Middle frontal gyrus (tissue), 1 donor: Measurements from ENCODE around the gene PEX1.
"Not testable (repeated sequence)": the region's sequence is repeated elsewhere in the genome, so short reads cannot be mapped to it uniquely, and the experiment has no call there.

Source experiments
- DNase-seq: peaks from one replicate; pipeline ENCODE4 v3.0.0-alpha.2; 2015; ENCODE audit warnings: low spot score; ENCODE audit errors: extremely low spot score

The PEX1 gene

DNA sequence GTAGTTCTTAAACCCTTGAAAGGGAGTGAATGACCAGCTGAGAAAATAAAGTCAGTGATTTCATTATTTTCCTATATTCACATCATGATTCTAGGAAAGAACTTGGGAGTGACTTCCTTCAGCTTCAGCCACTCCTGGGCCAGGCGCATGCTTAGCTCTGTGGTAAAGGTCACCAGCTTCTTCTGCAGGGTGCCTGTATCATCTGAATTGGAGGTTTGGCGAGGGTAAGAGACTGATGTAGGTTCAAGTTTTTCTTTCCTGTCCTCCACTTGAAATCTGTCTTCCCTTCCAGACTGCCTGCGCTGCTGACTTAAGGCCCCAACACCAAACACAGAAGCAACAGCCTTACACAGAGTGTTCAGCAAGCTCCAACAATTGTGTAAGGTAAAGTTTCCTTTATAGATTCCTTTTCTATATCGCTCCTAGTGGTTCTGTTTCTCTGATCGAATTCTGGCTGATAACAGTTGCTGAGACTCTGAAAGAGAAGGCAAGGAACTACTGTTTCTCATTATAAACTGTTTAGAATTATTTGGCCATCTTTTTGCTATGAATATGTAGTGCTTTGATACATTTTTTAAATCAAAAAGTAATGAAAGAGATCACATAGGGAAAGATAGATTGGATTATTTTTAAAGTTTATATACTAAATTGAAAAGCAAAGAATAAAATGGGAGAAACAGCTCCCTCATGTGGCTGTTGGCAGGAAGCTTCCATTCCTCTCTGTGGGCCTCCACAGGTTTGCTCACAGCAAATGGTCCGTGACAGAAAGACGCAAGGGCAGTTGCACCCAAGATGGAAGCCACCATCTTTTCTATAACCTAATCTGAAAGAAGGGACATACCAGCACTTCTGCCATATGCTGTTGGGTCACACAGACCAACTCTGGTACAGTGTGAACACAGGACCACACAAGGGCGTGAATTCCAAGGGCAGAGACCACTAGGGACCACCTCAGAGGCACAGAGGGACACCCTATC lies 67.0 kb downstream of the PEX1 start:
- DNase-seq, result no peak

DNA sequence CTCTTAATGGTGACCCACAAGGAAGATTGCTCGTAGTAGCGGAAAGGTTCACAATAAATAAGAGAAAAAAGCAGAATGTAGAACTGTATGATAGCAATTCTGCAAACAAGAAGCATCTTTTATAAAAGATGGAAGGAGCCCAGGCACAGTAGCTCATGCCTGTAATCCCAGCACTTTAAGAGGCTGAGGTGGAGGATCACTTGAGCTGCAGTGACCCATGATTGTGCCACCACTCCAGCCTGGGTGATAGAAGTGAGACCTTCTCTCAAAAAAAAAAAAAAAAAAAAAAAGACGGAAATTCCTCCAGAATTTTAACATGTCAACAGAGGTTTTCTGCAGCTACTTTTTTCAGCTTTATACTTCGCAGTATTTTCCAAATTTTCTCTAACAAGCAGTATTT lies 67.8 kb downstream of the PEX1 start:
- DNase-seq, result no peak

DNA sequence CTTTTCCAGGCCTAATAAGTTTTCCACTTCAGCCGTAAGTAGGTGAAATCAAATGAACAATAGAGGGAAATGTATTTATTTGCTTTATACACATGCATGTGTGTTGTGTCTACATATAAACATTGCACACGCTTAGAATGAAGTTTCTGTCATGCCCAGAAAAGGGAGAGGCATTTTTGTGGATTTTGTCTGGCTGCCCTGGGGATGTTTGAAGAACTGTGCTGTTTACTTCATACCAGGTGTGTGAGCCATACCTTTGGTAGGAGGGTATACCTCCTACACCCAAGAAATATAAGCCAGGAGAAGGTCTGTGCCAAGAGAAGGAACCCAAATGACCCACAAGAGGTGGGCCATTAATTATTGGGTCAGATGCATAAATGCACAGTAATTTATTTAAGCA lies 68.2 kb downstream of the PEX1 start:
- no peak for DNase-seq

DNA sequence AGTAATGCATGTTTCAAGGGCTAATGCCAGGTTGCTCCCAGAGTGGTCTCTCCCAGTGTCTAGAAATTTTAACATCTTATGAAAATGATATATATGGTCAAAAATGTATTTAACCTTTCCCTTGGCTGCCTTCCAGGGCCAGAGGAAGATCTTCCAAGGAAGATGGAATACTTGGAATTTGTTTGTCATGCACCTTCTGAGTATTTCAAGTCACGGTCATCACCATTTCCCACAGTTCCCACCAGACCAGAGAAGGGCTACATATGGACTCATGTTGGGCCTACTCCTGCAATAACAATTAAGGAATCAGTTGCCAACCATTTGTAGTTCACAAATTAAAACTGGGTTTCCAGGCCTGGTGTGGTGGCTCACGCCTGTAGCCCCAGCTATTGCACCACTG lies 72.1 kb downstream of the PEX1 start:
- DNase-seq, result no peak

DNA sequence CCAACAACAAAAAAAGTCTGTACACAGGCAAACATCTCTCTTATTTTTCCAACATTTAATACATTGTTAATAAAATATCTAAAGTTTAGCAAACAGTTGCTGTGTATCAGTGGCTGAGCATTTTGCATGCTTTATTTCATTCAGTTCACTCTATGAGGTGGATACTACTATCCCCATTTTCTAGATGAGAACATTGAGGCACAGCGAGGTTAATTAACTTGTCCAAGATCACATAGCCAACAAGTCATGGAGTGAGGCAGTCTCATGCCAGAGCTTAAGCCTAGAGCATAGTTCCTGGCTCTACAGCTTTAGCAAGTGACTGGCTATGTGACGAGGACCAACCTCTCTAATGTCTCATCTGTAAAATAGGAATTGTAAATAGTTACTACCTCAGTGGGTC lies 76.7 kb downstream of the PEX1 start:
- no peak for DNase-seq

DNA sequence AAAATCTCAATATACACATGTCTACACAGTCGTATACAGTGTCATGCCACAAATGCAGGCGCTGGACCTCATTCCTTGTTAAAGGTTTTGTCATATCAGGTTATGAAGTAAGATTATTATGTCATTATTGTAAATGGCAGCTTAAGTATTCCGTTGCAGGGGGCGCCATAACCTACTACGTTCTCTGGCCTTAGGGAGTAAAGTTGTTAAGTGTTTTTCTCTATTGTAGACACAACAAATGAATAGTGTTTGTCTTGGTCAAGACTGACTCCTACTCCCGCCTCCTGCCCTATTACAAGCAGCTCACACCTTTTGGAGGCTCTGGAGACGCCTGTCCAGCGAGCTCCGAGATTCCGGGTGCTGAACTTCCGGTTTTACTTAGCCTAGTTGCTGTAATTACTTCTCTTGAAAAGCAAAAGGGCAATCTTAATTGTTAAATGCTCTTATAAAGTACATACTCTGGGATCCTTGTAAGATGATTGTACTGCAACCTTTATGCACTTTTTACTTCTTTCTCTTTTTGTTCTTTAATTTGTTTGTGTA lies 80.0 kb downstream of the PEX1 start:
- no peak for DNase-seq

DNA sequence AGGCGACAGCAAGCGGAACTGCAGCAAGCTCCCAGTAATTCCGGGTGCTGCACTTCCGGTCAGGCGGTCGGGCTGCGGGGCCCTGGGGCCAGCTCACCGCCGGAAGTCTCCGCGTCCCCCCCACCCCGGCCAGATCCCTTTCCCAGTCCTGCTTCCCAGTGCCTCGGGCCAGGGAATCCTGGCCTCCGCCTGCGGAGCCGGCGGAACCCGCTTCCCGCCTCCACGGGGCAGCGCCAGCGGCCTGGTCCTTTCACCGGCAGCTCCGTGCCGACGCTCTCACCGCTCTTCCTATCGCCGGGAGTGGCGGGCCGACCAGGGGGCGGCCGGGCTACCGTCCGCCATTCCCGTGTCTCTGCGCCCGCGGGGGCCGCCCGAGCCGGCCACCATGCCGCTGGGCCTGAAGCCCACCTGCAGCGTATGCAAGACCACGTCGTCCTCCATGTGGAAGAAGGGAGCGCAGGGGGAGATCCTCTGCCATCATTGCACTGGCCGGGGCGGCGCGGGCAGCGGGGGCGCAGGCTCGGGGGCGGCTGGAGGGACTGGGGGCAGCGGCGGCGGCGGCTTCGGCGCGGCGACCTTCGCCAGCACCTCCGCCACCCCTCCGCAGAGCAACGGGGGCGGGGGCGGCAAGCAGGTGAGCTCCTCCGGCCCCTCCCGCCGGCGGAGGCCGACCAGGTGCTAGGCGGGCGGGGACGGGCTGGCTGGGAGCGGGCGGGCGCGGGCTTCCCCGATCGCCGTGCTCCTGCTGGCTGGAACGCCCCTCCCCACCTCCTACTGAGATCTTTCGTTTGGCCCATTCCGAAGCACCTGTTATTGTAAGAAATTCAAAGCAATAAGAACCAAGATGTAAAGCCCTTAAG lies 80.7 kb downstream of the PEX1 start, which contains the start of gene GATAD1:
GATAD1 (plus strand) TSS at position 138 of the 860 bp plus-strand sequence; CDS start at position 386, 248 bp downstream.
- DNase-seq, result peak; percentile 93

DNA sequence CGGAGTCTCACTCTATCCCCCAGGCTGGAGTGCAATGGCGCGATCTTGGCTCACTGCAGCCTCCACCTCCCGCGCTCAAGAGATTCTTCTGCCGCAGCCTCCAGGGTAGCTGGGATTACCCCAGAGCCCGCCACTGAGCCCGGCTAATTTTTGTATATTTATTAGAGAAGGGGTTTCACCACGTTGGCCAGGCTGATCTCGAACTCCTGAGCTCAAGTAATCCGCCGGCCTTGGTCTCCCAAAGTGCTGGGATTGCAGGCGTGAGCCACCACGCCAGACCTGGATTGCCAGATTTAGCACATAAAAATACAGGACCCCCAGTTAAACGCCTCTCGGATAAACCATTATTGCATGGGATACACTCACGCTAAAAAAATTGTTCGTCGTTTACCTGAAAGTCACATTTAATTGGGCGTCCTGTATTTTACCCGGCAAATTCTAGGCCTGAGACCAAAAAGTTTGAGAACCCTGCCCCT lies 81.4 kb downstream of the PEX1 start:
- DNase-seq, result no peak

DNA sequence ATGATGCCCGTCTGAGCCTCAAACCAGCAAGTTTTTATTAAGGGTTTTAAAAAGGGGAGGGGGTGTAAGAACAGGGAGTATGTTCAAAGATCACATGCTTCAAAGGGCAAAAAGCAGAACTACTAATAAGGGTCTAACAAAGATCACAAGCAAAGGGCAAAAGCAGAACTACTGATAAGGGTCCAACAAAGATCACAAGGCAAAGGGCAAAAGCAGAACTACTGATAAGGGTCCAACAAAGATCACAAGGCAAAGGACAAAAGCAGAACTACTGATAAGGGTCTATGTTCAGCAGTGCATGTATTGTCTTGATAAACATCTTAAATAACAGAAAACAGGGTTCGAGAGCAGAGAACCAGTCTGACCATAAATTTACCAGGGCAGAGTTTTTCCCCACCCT lies 85.6 kb downstream of the PEX1 start:
- DNase-seq, result not testable (repeated sequence)

DNA sequence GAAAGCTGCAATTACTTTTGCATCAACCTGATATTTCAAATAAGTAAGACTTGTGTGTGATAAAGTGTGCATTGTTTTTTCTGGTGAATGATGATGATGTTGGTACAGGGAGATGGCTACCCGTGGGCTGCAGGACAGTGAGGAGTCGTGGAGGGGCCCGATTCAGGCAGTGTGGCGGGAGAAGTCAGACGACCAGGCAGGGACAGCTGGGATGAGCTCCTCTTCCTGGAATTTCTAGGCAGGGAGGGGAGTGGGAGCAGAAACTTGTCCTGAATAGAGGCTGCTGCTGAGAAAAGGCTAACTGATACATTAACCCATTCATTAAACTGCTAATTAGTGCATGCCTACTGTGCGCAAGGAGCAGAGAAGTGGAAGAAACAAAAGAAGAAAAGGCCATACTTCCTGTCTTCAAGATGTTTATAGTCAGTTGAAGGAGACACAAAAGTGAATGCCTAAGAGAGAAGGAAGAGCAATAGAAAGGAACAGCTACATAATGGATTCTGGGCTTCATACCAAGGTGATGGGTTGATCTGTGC lies 90.3 kb downstream of the PEX1 start:
- no peak for DNase-seq
